ENCODE results near the gene DCBLD1.

The DCBLD1 gene

GRCh38 chr6:117482240-117483003 lies at the start of gene DCBLD1 (continued):
- TF ChIP-seq BCL6B (tag by site-specific recombination; IDR thresholded peaks at IDR 0.05) (no peak), ZNF555 (tag by site-specific recombination; conservative IDR thresholded peaks at IDR 0.05) (no peak), GLI2 (tag by site-specific recombination; IDR thresholded peaks at IDR 0.05; ENCODE audit: borderline replicate concordance, low read depth) (no peak), SP7 (tag by site-specific recombination; IDR thresholded peaks at IDR 0.05) (peak; percentile 64; the same call in 1 of the 2 replicates), ZNF585B (tag by site-specific recombination; IDR thresholded peaks at IDR 0.05) (no peak), ZNF670 (tag by site-specific recombination; IDR thresholded peaks at IDR 0.05; ENCODE audit: low read depth) (no peak), ZNF148 (tag by site-specific recombination; IDR thresholded peaks at IDR 0.05; ENCODE audit: borderline replicate concordance) (no peak), ZNF140 (tag by site-specific recombination; IDR thresholded peaks at IDR 0.05) (no peak), ZNF280C (tag by site-specific recombination; IDR thresholded peaks at IDR 0.05) (no peak), ZNF658 (tag by site-specific recombination; IDR thresholded peaks at IDR 0.05) (no peak), ZSCAN5A (tag by site-specific recombination; IDR thresholded peaks at IDR 0.05) (no peak), ZNF529 (tag by site-specific recombination; IDR thresholded peaks at IDR 0.05; ENCODE audit: insufficient replicate concordance) (no peak), ZFHX2 (tag by site-specific recombination; conservative IDR thresholded peaks at IDR 0.05) (peak; percentile 72), ZXDB (tag by site-specific recombination; IDR thresholded peaks at IDR 0.05) (no peak), ZNF639 (tag by site-specific recombination; IDR thresholded peaks at IDR 0.05) (no peak), ZNF777 (tag by site-specific recombination; IDR thresholded peaks at IDR 0.05; ENCODE audit: borderline replicate concordance) (peak; percentile 84; the same call in 1 of the 2 replicates), ZSCAN30 (tag by site-specific recombination; IDR thresholded peaks at IDR 0.05) (no peak), SCRT2 (tag by site-specific recombination; IDR thresholded peaks at IDR 0.05) (no peak), ZNF26 (tag by site-specific recombination; IDR thresholded peaks at IDR 0.05) (no peak), ZNF791 (tag by site-specific recombination; IDR thresholded peaks at IDR 0.05) (no peak), ZNF324 (tag by site-specific recombination; IDR thresholded peaks at IDR 0.05) (no peak), ZIC2 (tag by site-specific recombination; IDR thresholded peaks at IDR 0.05) (peak; percentile 94), ZBTB26 (tag by site-specific recombination; optimal IDR thresholded peaks at IDR 0.05) (peak; percentile 82), TCF7L2 (IDR thresholded peaks at IDR 0.05; ENCODE audit: borderline replicate concordance, low read depth, low read length) (no peak), ZFP3 (tag by site-specific recombination; IDR thresholded peaks at IDR 0.05; ENCODE audit: low read depth) (no peak), ZSCAN16 (tag by site-specific recombination; IDR thresholded peaks at IDR 0.05) (no peak)
